Measurements from ENCODE around the gene SRGAP3.

DNA sequence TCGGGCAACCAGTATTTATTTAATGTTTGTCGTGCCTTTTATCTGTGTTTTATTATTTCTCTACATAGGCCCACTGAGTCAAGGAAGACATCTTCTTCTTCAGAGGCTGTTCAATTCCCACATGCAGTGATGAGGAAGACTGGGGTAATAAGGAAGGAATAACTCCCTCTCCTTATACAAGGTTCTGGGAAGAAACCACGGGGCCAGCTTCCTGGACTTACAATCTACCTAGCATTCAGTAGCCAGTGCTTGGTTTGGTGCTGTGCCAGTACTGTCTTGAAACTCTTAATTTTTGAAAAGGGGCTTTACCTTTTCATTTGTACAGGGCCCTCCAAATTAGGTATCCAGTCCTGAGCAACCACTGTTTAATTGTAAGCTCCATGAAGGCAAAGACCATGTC, 51.2 kb downstream of the SRGAP3 start:
- TF ChIP-seq, protein P1, sequence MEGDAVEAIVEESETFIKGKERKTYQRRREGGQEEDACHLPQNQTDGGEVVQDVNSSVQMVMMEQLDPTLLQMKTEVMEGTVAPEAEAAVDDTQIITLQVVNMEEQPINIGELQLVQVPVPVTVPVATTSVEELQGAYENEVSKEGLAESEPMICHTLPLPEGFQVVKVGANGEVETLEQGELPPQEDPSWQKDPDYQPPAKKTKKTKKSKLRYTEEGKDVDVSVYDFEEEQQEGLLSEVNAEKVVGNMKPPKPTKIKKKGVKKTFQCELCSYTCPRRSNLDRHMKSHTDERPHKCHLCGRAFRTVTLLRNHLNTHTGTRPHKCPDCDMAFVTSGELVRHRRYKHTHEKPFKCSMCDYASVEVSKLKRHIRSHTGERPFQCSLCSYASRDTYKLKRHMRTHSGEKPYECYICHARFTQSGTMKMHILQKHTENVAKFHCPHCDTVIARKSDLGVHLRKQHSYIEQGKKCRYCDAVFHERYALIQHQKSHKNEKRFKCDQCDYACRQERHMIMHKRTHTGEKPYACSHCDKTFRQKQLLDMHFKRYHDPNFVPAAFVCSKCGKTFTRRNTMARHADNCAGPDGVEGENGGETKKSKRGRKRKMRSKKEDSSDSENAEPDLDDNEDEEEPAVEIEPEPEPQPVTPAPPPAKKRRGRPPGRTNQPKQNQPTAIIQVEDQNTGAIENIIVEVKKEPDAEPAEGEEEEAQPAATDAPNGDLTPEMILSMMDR (IDR thresholded peaks at IDR 0.05) = no peak
- no peak for TF ChIP-seq ZNF416 (CRISPR knock-in tag; IDR thresholded peaks at IDR 0.05)
- TF ChIP-seq ZNF263 (CRISPR knock-in tag; IDR thresholded peaks at IDR 0.05; ENCODE audit: low read depth) = no peak
- TF ChIP-seq ZNF317 (CRISPR knock-in tag; IDR thresholded peaks at IDR 0.05; ENCODE audit: borderline replicate concordance, low read depth) = no peak
- TF ChIP-seq, protein P2, sequence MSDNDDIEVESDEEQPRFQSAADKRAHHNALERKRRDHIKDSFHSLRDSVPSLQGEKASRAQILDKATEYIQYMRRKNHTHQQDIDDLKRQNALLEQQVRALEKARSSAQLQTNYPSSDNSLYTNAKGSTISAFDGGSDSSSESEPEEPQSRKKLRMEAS (CRISPR knock-in tag; IDR thresholded peaks at IDR 0.05) = no peak
- TF ChIP-seq, protein P3, sequence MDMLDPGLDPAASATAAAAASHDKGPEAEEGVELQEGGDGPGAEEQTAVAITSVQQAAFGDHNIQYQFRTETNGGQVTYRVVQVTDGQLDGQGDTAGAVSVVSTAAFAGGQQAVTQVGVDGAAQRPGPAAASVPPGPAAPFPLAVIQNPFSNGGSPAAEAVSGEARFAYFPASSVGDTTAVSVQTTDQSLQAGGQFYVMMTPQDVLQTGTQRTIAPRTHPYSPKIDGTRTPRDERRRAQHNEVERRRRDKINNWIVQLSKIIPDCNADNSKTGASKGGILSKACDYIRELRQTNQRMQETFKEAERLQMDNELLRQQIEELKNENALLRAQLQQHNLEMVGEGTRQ (CRISPR knock-in tag; IDR thresholded peaks at IDR 0.05) = no peak
- TF ChIP-seq, protein P4, sequence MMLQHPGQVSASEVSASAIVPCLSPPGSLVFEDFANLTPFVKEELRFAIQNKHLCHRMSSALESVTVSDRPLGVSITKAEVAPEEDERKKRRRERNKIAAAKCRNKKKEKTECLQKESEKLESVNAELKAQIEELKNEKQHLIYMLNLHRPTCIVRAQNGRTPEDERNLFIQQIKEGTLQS (CRISPR knock-in tag; conservative IDR thresholded peaks at IDR 0.05) = no peak
- TF ChIP-seq ZNF423 (CRISPR knock-in tag; IDR thresholded peaks at IDR 0.05) = no peak
- no peak for TF ChIP-seq SP1 (CRISPR knock-in tag; conservative IDR thresholded peaks at IDR 0.05)
- no peak for TF ChIP-seq ZNF232 (CRISPR knock-in tag; IDR thresholded peaks at IDR 0.05)
- TF ChIP-seq NR2C2 (CRISPR knock-in tag; IDR thresholded peaks at IDR 0.05) = no peak
- no peak for TF ChIP-seq MXD4 (CRISPR knock-in tag; IDR thresholded peaks at IDR 0.05; ENCODE audit: borderline replicate concordance)
- TF ChIP-seq, protein P5, sequence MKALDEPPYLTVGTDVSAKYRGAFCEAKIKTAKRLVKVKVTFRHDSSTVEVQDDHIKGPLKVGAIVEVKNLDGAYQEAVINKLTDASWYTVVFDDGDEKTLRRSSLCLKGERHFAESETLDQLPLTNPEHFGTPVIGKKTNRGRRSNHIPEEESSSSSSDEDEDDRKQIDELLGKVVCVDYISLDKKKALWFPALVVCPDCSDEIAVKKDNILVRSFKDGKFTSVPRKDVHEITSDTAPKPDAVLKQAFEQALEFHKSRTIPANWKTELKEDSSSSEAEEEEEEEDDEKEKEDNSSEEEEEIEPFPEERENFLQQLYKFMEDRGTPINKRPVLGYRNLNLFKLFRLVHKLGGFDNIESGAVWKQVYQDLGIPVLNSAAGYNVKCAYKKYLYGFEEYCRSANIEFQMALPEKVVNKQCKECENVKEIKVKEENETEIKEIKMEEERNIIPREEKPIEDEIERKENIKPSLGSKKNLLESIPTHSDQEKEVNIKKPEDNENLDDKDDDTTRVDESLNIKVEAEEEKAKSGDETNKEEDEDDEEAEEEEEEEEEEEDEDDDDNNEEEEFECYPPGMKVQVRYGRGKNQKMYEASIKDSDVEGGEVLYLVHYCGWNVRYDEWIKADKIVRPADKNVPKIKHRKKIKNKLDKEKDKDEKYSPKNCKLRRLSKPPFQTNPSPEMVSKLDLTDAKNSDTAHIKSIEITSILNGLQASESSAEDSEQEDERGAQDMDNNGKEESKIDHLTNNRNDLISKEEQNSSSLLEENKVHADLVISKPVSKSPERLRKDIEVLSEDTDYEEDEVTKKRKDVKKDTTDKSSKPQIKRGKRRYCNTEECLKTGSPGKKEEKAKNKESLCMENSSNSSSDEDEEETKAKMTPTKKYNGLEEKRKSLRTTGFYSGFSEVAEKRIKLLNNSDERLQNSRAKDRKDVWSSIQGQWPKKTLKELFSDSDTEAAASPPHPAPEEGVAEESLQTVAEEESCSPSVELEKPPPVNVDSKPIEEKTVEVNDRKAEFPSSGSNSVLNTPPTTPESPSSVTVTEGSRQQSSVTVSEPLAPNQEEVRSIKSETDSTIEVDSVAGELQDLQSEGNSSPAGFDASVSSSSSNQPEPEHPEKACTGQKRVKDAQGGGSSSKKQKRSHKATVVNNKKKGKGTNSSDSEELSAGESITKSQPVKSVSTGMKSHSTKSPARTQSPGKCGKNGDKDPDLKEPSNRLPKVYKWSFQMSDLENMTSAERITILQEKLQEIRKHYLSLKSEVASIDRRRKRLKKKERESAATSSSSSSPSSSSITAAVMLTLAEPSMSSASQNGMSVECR (CRISPR knock-in tag; IDR thresholded peaks at IDR 0.05; ENCODE audit: borderline replicate concordance) = no peak

All from WTC11 (cell line).